ENCODE measurements around the gene C1orf232.

Gene C1orf232

GRCh38 chr1:26122988-26123973, 45.5 kb downstream of the C1orf232 start:
- no peak for DNase-seq

- peak; percentile 49 for DNase-seq
Measured at GRCh38 chr1:26121854-26122773, 46.6 kb downstream of the C1orf232 start.

- no peak for DNase-seq
Measured at GRCh38 chr1:26119892-26120608, 48.7 kb downstream of the C1orf232 start.

GRCh38 chr1:26114165-26114927, 54.4 kb downstream of the C1orf232 start:
- no peak for DNase-seq

Measured in NCI-H82 (cell line).